ENCODE data around the gene ROR1.
A peak's percentile ranks its signal among the peaks of the same experiment; 100 is the strongest.

Gene ROR1

GRCh38 chr1:63987628-63988024 lies 213.8 kb downstream of the ROR1 start:
- H3K9me3 ChIP-seq (ENCODE audit: severe bottlenecking), result no peaks in the 10 kb centered on the region
- no peak overlapping the region for H3K27ac ChIP-seq (ENCODE audit: poor library complexity, severe bottlenecking)
- H3K27me3 ChIP-seq (ENCODE audit: insufficient read depth, poor library complexity, severe bottlenecking), result no peaks in the 10 kb centered on the region
- no peak for TF ChIP-seq CTCF (IDR thresholded peaks at IDR 0.05; ENCODE audit: poor library complexity, severe bottlenecking)
- ATAC-seq (ENCODE audit: low read depth) (no peak), DNase-seq (ENCODE audit: low spot score) (no peak)
- no peak overlapping the region for H3K4me3 ChIP-seq (ENCODE audit: severe bottlenecking)
- no peaks in the 10 kb centered on the region for H3K36me3 ChIP-seq (ENCODE audit: low read depth)
- peaks cover 15% of the 10 kb centered on the region for H3K4me1 ChIP-seq (ENCODE audit: insufficient read depth, poor library complexity, severe bottlenecking)

GRCh38 chr1:63988941-63989340 lies 215.1 kb downstream of the ROR1 start:
- no peaks in the 10 kb centered on the region for H3K27me3 ChIP-seq (ENCODE audit: insufficient read depth, poor library complexity, severe bottlenecking)
- H3K4me1 ChIP-seq (ENCODE audit: insufficient read depth, poor library complexity, severe bottlenecking), result peaks cover 6% of the 10 kb centered on the region
- no peak for DNase-seq (ENCODE audit: low spot score)
- H3K27ac ChIP-seq (ENCODE audit: poor library complexity, severe bottlenecking), result no peak overlapping the region
- ATAC-seq (ENCODE audit: low read depth), result no peak
- no peak overlapping the region for H3K4me3 ChIP-seq (ENCODE audit: severe bottlenecking)
- H3K9me3 ChIP-seq (ENCODE audit: severe bottlenecking), result no peaks in the 10 kb centered on the region
- TF ChIP-seq CTCF (IDR thresholded peaks at IDR 0.05; ENCODE audit: poor library complexity, severe bottlenecking), result no peak
- H3K36me3 ChIP-seq (ENCODE audit: low read depth), result no peaks in the 10 kb centered on the region

- Histone ChIP-seq H3K4me1 (ENCODE audit: insufficient read depth, poor library complexity, severe bottlenecking) (no peaks in the 10 kb centered on the region), H3K27me3 (ENCODE audit: insufficient read depth, poor library complexity, severe bottlenecking) (no peaks in the 10 kb centered on the region), H3K9me3 (ENCODE audit: severe bottlenecking) (no peaks in the 10 kb centered on the region), H3K36me3 (ENCODE audit: low read depth) (no peaks in the 10 kb centered on the region), H3K4me3 (ENCODE audit: severe bottlenecking) (no peak overlapping the region), H3K27ac (ENCODE audit: poor library complexity, severe bottlenecking) (no peak overlapping the region)
- TF ChIP-seq CTCF (IDR thresholded peaks at IDR 0.05; ENCODE audit: poor library complexity, severe bottlenecking), result no peak
- DNase-seq (ENCODE audit: low spot score), result no peak
- no peak for ATAC-seq (ENCODE audit: low read depth)
Measured at GRCh38 chr1:63991685-63992084, 217.9 kb downstream of the ROR1 start.

- Histone ChIP-seq H3K36me3 (ENCODE audit: low read depth) (no peaks in the 10 kb centered on the region), H3K27ac (ENCODE audit: poor library complexity, severe bottlenecking) (peak overlapping the region; percentile 21), H3K4me3 (ENCODE audit: severe bottlenecking) (no peak overlapping the region), H3K4me1 (ENCODE audit: insufficient read depth, poor library complexity, severe bottlenecking) (peaks cover 12% of the 10 kb centered on the region), H3K9me3 (ENCODE audit: severe bottlenecking) (no peaks in the 10 kb centered on the region), H3K27me3 (ENCODE audit: insufficient read depth, poor library complexity, severe bottlenecking) (no peaks in the 10 kb centered on the region)
- no peak for TF ChIP-seq CTCF (IDR thresholded peaks at IDR 0.05; ENCODE audit: poor library complexity, severe bottlenecking)
- no peak for DNase-seq (ENCODE audit: low spot score)
- ATAC-seq (ENCODE audit: low read depth), result peak; percentile 74
Measured at GRCh38 chr1:64000021-64000420, 226.2 kb downstream of the ROR1 start.

- Histone ChIP-seq H3K27ac (ENCODE audit: poor library complexity, severe bottlenecking) (no peak overlapping the region), H3K4me1 (ENCODE audit: insufficient read depth, poor library complexity, severe bottlenecking) (peaks cover 18% of the 10 kb centered on the region), H3K36me3 (ENCODE audit: low read depth) (no peaks in the 10 kb centered on the region), H3K27me3 (ENCODE audit: insufficient read depth, poor library complexity, severe bottlenecking) (no peaks in the 10 kb centered on the region), H3K9me3 (ENCODE audit: severe bottlenecking) (no peaks in the 10 kb centered on the region), H3K4me3 (ENCODE audit: severe bottlenecking) (no peak overlapping the region)
- DNase-seq (ENCODE audit: low spot score) (no peak), ATAC-seq (ENCODE audit: low read depth) (no peak)
- no peak for TF ChIP-seq CTCF (IDR thresholded peaks at IDR 0.05; ENCODE audit: poor library complexity, severe bottlenecking)
Measured at GRCh38 chr1:64001038-64001437, 227.2 kb downstream of the ROR1 start.

Measured in RWPE2 (cell line).